HL-60/S4 (cell line): ENCODE results near the gene NHSL1.

Experiments used
- in situ Hi-C: fragments of 300-500 bp; cut with MboI; formaldehyde crosslinking; loops from 2 replicates; pipeline ENCODE4 v1.14.3; 2022; ENCODE audit warnings: low sequenced_read_pairs

Gene NHSL1

GRCh38 chr6:138468320-138469015, 30.8 kb downstream of the NHSL1 start:
- in situ Hi-C loops, result no loop called here

- in situ Hi-C loops, result no loop called here
Observed at GRCh38 chr6:138467901-138468300, 31.4 kb downstream of the NHSL1 start.

DNA sequence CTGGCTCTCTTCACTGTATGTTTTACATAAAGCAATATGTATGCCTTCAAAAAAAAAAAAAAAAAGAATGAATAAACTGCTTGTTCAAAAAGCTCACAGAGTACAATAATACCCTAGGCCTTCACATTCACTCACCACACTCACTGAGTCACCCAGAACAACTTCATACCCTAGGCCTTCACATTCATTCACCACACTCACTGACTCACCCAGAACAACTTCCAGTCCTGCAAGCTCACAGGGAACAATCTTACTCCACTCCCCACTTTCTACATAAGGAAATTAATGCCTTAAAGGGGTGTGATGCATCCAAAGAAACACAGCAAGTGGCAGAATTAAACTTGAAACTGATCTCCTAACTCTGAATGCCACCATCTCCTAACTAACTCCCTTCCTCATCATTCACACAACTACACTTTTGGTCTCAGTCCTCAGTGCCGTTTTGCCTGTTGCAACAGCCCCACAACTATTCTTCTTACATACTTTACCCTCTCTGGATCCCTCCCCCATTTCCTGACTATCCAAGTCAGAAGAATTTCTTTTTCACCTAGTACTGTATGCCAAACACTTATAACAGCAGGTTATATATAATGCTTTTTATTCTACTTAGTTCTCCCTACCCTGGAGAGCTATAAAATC, 34.2 kb downstream of the NHSL1 start:
- in situ Hi-C loops, result no loop called here

DNA sequence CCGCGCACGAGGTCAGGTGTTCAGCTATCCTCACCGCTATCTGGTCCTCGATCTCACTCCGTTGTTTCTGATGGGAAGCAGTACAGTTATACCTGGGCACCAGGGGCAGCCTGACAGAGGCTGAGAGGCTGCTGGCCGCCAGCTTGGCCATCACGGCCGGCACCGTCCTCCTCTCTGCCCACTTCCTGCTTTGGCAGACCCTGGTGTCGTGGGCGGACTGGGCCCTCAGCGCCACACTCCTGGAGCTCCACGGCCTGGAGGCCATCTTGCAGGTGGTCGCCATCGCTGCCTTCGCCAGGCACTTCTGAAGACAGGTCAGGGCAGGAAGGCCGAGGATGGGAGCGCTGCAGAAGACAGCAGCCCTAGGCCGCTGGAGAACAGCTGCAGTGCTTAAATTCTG, 35.2 kb downstream of the NHSL1 start:
- in situ Hi-C loops, result no loop called here

DNA sequence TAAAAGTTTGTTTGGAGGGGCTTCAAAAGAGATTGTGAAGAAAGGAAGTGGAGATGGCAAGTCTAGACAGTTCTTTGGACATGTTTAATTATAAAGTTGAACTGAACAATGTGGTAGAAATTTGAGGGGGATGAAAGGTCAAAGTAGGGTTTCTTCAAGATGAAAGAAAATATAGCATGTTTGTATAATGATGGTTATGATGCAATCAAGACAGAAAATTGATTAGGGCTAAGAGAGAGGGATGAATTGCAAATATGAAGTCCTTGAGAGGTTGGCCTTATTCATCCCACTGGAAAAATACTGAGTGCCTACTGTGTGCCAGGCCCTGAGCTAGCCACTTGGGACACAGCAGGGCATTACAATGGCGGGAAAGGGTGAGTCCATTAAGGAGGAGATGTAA, 37.6 kb downstream of the NHSL1 start:
- in situ Hi-C loops, result no loop called here

DNA sequence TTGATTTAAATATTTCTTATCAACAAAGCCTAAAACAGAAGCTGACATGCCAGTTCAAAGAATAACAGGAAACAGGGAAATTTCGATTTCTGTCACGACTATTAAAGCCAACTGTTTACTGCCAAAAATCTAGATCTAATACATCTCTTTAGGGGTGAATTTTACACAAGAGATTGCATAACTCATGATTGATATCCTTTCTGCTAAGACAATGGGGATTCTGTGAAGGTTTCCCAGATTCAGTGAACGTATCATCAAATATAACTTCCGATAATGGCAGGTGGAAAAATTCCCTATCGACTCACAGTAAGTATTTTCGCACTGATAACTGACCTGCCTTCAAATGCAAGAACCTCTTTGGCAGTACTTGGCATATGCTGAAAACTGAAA, 42.9 kb downstream of the NHSL1 start:
- in situ Hi-C loops, result no loop called here

DNA sequence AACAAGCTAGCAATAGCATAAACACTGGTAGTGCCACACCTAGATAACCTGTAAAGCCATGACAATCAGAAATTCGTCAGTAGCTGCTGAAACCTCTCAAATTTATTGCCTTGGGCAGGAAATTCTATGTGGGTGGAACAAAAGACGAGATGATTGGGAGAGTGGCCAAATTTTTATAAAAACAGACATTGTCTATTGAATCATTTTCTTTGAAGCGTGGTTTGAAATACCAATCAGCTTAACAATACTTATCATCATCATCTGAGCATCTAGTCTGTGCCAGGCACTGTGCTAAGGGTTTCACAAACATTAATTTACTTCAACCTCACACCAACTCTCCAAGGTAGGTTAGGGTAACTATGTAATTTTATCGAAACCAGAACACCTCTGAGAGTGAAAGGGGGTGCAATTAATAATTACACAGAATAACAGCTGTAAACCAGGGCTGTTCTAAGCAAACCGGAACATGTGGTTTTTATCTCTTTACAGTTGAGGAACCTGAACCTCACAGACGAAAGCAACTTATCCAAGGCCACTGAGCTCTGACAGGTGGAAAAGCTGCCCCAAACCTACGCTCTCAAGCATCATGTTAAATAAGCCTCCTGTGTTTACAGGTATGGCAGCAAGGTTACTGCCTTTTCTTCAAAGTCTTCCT, 43.4 kb downstream of the NHSL1 start:
- in situ Hi-C loops, result no loop called here

DNA sequence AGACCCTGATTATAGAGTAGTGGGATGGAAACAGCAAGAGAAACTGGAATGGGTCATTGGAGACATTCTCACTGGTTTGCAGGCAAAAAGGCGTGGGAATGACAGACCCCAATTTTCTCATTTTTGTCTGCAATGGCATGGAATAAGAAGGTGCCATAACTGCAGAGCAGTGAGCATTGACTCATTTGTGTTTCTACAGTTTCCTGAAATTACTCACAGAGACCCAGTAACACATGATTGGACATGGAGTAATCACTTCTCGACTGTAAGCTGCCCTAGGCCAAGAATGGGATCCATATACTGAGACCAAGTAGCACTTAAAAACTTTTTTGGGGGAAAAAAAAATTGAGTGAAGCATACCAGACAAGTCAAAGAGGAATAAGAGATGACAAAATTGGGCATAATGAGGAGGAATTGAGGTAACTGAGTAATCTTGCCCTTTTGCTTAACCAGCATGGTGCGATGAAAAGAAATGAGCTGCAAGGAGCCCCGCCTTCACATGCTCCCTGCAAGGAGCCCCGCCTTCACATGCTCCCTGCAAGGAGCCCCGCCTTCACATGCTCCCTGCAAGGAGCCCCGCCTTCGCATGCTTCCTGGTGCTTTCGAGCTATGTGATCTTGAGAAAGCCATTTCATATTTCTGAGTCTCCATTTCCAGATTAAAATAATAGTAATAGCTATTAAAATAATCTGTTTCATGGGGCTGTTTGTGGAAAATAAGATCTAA, 44.1 kb downstream of the NHSL1 start:
- in situ Hi-C loops, result no loop called here

DNA sequence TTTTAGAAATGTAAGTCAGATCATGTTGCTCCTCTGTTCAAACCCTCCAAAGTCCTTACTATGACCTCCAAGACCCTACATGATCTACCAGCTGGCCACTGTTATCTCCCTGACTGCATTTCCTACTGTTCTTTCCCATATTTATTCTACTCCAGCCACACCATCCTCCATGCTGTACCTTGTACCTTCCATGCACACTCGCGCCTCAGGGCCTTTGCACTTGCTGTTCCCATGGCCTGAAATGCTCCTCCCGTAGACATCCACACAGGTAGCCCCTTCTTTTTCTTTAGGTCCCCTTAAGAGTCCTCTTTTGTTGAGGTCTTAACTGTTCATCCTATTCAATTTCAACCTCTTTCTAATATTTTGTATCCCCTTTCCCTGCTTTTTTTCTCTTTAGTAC, 48.3 kb downstream of the NHSL1 start:
- in situ Hi-C loops, result no loop called here

DNA sequence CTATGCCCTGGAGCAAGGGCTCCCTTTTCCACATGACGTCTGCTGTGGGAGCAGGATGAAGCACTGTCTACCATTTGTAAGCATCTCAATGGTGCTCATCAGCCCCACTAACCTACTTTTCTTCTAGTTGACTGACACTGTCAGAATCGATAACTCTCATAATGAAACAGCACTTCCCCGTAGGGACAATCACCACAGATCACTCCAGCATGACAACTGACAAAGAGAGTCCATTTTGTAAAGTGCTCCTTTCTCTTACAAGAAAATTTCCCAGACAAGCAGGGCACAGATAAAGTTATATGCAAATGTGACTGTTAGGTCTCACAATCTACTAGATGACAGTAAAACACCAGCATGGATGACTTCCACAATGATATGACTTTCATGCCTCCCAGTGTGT, 48.8 kb downstream of the NHSL1 start:
- in situ Hi-C loops, result no loop called here

GRCh38 chr6:138446821-138447220, 52.5 kb downstream of the NHSL1 start:
- in situ Hi-C loops, result loop anchor here (25.0 kb wide), 1 partner anchor 315 kb away; the partner anchor contains the start of gene CCDC28A

GRCh38 chr6:138443979-138444378, 55.3 kb downstream of the NHSL1 start:
- in situ Hi-C loops, result loop anchor here (25.0 kb wide), 1 partner anchor 318 kb away; the partner anchor contains the start of gene CCDC28A

DNA sequence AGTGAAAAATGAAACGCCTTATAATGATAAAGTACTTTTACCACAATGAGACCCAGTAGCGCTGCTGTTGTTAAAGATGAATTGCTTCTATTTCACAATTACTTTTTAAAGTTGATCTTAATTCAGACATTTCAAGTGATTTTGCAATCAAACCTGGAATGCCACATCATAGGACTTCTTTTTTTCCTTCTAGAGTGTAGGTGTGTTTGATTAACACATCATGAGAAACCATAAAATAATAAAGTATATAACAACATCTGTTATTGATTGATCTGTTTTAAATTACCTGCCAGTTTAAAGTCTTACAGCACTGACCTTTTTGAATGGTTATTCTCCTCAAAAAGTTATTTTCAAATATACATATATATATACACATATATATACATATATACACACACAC, 56.6 kb downstream of the NHSL1 start:
- in situ Hi-C loops, result loop anchor here (25.0 kb wide), 1 partner anchor 320 kb away; the partner anchor contains the start of gene CCDC28A

DNA sequence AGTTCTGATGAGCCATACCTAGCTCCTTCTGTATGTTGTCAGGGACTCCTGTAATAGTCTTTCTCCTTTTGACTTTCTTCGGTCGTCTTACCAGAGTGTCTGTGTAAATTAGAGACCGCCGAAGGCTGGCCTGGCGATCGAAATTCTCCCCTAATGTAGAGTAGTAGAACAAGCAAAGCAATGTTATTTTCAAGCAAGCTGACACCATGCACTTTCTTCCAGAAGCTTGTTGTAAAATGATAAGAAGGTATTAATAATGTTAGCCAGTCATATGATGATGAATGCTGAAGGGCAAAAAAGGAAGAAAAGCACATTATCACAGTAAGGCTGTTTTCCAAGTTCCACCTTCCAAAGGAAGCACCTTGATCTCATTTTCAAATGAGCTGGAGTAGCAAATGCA, 57.3 kb downstream of the NHSL1 start:
- in situ Hi-C loops, result loop anchor here (25.0 kb wide), 1 partner anchor 320 kb away; the partner anchor contains the start of gene CCDC28A

DNA sequence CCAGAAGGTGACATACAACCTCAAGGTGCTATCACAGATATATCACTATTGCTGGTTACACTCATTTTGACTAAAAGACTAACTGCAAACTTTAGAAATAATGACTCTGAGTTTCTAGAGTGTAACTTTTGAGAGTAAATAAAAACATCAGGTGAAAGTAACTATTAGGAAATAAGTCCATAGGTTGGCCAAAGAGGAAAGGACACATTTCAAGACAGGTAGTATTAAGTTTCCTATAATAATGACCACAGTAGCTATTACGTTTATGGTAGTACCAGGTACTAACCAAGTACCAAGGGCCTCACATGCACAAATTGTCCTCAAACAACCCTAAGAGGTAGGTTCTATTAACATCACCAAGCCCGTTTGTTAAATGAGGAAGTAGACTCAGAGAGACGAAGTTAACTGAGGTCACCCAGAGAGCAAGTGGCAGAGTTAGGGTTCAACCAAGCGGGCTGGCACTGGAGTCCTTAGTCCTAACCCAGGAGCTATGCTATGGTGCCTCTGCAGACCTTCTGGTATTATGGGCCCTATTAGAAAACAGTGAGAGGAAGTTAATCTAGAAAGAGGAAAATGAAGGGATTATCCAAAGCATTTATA, 58.4 kb downstream of the NHSL1 start:
- in situ Hi-C loops, result loop anchor here (25.0 kb wide), 1 partner anchor 321 kb away; the partner anchor contains the start of gene CCDC28A

GRCh38 chr6:138440296-138440695, 59.0 kb downstream of the NHSL1 start:
- in situ Hi-C loops, result loop anchor here (25.0 kb wide), 1 partner anchor 322 kb away; the partner anchor contains the start of gene CCDC28A

DNA sequence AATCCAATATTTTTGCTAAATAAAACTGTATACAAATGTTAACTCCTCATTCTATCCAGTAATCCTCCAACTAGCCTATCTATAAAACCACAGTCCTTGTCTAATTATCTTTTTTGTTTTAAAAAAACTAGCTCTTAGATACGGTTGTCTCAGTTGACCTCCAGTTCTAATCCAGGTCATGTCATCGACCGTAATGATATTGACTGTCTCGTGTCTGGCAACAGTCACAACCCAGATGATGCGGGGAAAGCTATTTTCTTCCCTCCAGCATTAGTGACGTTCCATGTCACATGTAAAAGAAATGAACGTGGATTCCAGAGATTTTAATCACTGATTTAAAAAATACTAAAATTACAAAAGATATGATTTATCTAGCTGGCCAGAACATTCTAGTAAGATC, 59.7 kb downstream of the NHSL1 start:
- in situ Hi-C loops, result loop anchor here (25.0 kb wide), 1 partner anchor 323 kb away; the partner anchor contains the start of gene CCDC28A

DNA sequence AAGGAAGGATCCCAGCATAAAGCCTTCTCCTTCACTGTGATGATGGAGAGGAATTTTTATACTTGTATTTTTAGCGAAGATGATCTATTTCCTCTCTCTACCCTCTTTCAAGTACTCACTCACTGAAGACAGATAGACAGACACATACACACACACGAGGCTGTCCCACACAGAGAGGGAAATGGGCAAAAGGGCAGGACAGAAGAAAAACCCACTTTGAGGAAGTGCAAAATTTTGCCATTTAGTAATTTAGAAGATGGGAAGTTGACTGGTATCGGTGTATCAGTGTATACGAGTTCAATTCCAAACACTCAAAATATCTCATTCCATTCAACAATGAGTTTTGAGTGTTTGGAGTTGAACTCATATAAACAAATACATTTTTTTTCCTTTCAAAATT, 64.4 kb downstream of the NHSL1 start:
- in situ Hi-C loops, result loop anchor here (5.0 to 25.0 kb wide), 2 partner anchors 72 to 327 kb away; partner anchors contain the start of gene CCDC28A

- in situ Hi-C loops, result loop anchor here (5.0 to 25.0 kb wide), 2 partner anchors 73 to 328 kb away; partner anchors contain the start of gene CCDC28A
Observed at GRCh38 chr6:138434096-138434495, 65.2 kb downstream of the NHSL1 start.

DNA sequence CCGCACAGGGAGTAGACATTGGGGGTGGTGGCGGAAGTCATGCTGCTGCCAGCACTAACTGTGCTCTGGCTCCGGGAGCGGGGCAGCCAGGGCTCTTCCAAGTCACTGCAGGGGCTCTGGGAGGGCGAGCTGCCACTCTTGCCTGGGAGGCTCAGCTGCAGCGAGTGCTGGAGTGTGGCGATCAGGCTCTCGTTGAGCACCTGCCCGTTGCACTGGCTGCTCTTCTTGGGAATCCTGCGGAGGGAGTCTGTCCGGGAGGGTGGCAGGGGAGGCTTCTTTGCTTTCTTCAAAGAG, 67.3 kb downstream of the NHSL1 start:
- in situ Hi-C loops, result loop anchor here (5.0 to 25.0 kb wide), 2 partner anchors 75 to 330 kb away; partner anchors contain the start of gene CCDC28A
